ENCODE results near the gene SORCS2.

Gene SORCS2

DNA sequence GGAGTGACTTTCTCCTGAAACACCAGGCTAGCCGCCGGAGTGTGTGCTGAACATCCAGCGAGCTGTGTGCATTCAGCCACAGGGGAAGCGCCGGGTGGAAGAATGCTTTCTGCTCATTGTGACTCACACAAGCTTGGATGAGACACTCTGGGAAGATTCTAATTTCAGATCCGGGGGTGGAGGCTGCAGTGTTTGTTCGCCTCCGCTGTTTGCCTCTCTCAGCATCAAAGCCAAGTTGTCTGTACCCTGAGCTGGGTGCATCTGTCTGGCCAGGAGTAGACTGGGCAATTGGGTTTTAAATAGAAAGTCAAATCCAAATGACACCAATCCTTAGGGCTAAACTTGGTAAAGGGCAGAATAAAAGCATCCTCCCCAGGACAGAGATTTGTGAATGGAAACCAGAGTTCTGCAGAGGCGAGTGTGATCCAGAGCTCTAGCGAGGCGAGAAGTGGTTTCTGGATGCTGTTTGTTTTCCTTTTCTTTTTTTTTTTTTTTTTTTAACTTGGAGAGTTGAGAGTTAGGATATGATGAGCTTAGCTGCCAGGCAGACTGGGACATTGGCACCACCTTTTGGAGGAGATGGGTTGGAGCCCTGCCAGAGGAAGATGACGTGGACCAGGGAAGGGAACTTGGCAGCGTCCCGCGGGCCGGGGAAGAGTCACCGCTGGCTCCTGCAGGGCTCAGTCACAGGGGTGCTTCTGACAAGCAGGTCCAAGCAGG, 438.4 kb downstream of the SORCS2 start:
- no peak for DNase-seq

DNA sequence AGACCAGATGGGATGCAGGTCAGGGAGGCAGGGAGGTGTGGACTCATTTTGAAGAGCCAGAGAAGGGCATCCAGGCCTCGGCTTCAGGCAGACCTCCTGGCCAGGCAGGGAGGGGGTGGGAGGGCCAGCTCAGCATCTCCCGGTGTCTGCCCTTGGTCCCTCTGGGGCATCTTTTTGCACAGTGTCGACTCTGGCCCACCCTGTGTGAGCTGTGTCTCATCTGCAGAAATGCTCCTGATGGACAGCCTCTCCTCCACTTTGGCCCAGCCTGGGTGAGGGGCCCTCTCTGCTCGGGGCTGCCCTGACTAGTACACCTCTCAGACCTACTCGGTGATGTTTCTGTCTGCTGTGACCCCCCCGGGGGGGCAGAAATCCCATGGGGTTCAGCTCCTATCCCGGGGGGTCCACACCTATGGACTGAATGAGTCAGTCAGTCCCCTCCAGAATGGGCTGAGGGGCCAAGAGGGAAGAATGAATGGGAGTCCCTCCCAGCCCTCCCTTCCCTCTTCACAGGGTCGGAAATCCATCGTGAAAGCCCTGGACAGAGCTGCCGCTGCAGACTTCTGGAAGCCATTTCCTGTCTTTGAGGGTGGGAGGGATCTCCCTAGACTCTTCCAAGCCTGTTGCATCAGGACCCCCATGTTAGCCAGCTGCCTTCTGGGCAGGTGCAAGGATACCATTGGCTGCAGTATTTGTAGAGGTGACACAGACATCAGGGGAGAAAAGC, 439.1 kb downstream of the SORCS2 start:
- no peak for DNase-seq

DNA sequence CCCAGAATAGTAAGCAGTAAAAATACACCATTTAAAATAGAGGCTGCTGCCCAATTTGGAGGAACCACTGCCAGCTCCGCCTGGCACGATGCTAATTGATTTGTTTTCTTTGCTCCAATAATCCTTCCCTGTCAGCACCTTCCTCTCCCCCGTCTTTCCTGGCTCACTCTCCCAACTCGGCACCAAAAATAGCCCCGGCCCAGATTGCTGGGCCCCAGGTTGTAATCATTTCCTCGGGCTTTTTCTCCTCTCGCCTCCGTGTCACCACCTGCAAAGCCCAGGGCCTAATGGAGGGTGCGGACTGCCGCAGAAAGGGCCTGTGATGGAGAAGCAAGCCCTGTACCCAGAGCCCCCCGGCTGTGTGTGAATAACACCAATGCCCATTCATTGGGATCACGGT, 440.0 kb downstream of the SORCS2 start:
- DNase-seq: no peak

DNA sequence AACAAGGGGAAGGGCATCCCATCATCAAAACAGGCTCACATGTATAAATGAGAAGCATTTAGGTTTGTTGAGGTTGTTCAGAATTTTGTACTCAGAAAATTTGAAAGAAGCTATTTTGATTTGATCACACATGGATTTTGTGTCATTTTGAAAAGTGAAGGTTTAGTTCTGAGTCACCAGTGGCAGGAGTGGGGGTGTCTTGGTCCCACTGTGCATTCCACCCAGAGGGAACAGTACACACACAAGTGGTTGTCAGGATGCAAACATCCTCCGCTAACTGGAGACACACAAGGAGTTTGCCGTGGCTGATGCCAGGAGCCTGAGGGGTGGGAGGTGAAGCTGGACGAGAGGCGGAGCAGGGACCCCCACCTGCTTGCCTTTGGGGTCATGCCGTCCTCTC, 440.6 kb downstream of the SORCS2 start:
- no peak for DNase-seq

DNA sequence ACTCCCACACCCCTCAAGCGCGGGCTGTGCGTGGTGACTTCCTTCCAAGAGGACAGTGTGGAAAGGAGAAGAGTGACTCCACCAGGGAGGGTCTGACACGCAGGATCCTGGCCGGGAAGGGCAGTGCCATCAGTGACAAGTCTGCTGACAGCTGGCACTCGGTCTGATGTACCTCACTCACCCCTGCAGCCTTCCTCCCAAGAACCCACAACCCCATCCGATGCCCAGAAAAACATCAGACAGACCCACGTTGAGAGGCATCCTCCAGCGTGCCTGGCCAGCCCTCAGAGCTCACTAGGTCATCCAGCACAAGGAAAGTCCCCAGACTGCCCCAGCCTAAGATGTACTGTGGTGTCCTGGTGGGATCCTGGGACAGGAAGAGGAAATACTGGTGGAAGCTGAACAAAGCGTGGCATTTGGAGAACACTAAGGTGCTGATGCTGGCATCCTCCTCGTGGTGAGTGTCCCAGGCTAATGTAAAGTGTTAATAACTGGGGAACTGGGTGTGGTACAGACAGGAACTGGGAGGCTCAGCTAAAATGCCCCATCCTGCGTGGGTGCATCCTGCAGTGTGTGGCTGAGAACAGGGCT, 442.4 kb downstream of the SORCS2 start:
- no peak for DNase-seq

DNA sequence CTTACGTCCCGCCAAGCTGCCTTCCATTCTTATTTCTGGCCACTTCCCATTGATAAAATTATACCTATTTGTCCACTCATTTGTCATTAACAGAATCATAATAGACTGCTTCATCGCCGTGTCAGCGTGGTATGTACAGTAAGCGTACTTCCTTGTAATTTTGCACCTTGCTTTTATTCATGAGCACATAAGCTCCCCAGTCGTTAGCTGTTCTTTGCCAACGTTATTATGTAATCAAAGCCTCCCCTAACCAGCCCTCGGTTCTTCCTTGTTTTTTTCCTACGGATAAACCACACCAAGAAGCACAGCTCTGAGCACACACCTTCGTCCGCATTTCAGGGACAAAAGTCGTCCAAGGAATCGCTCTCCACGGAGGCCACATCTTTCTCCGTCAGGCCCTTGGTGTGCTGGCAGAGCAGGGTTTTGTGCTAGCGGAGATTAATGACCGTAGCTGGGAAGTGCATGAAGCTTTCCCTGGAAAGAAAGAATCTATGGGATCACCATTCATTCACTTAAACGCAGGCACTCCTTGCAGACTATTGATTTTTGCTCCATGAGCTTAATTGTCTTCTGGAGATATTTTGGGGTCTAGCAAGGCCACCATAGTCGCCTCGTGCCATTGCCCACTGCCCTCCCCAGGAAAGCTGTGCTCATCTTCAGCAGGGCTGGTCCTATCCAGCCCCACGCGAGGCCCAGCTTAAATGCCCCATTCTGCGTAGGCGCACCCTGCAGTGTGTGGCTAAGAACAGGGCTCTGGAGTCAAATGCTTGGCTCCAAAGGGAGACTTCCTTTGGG, 443.3 kb downstream of the SORCS2 start:
- DNase-seq: no peak

DNA sequence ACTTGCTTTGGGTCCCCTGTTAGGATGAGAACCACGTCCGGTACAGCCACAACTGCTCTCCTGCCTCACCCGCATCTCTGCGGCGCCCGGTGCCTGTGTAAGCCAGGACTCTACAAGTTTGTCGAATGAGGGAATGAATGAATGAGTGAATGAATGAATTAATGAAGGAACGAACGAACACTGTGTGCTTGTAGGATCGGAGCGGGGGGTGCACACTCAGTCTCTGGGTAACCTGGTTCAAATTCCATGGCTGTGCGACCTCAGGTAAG, 443.8 kb downstream of the SORCS2 start:
- DNase-seq: no peak

DNA sequence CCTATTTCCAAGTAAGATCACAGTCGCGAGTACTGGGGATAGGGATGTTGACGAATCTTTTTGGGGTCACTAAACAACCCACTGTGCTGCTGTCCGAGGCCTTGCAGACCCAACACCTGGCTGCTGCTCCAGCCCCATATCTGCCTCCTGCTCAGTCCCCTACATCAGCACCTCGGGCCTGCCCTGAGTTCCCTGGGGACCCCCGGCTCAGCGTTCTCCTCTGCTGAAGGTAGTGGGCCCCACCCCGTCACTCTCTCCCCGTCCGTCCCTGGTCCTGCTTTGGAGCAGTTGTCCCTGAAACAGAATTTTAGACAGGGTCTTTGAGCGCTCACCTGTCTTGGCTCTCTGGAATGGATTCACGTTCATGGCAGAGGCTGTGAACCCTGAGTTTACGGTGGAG, 444.8 kb downstream of the SORCS2 start:
- no peak for DNase-seq

DNA sequence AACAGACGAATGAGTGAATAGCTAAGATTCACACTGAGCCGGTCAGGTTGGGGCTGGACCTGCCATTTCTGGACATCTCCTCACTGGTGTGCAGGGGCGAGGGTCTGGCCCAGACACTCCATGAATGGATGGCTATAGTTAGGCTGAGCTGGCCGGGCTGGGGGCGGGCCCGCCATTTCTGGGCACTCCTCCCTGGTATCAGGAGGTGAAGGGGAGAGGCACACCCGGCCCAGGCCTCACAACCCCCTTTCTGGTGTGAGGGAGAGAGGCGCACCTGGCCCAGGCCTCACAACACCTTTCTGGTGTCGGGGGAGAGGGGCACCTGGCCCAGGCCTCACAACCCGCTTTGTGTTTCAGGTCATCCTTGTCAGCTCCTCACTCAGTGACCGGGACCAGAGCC, 445.6 kb downstream of the SORCS2 start:
- no peak for DNase-seq

DNA sequence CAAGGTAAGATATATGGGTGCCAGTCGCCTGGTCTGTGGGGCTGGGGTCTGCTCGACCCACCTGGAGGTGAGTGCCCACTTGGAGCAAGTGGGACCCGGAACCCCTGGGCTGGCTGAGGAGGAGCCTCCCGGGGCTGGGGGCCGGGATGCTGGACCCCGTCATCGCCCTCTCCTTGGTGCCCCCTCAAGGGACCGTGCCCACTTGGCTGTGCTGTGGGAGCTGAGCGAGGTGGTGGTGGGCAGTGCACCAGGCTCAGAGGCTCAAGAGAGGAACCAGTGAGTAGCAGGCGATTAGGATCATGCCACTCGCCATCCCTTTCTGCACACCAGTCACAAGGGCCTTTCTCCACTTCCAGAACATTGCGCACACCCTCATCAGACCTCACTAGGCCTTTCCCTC, 446.2 kb downstream of the SORCS2 start:
- no peak for DNase-seq

DNA sequence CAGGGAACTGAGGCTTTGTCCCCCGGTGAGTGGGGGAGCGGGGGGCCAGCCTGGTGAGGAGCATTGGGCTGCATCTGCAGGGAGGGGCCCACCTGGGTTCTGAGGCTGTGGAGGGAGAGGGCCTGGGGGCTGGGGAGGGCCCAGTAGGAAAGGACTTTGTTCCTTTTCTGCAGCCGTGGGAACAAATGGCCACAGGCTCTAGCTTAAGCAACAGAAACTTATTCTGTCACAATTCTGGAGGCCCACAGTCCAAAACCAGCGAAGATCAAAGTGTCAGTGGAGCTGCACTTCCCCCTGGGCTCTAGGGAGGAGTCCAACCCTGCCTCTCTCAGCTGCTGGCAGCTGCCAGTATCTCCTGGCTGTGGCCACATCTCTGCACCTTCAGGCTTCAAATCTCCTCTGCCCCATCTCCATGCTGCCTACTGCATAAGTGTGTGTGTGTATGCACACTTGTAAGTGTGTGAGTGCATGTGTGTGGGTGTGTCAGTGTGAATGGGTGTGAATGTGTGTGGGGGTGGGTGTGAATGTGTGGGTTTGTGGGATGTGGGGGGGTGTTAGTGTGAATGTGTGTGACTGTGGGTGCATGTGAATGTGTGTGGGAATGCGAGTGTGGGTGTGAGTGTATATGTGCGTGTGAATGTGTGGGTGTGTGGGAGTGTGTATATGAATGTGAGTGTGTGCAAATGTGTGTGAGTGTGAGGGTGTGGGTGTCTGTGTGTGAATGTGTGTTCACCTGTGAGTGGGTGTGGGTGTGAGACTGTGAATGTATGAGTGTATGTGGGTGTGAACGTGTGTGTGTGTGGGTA, 446.8 kb downstream of the SORCS2 start:
- DNase-seq: no peak

DNA sequence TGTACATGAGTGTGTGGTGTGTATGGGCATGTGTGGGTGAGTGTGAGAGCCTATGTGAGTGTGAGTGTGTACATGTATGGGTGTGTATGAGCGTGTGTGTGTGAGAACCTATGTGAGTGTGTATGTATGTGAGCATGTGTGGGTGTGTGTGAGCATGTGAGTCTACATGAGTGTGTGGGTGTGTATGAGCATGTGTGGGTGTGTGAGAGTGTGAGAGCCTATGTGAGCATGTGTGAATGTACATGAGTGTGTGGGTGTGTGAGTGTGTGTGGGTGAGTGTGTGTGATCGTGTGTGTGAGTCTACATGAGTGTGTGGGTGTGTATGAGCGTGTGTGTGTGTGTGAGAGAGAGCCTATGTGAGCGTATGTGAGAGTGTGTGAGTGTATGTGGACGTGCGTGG, 447.8 kb downstream of the SORCS2 start:
- no peak for DNase-seq

DNA sequence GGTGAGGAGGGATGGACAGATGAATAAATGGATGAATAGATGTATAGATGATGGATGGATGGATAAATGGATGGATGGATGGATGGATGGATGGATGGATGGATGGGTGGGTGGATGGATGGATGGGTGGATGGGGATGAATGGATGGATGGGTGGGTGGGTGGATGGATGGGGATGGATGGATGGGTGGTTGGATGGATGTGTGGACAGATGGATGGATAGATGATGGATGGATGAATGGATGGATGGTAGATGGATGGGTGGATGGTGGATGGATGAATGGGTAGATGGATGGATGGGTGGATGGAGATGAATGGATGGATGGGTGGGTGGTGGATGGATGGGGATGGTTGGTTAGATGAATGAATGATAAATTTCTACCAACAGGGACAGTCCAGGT, 449.4 kb downstream of the SORCS2 start:
- DNase-seq: no peak

DNA sequence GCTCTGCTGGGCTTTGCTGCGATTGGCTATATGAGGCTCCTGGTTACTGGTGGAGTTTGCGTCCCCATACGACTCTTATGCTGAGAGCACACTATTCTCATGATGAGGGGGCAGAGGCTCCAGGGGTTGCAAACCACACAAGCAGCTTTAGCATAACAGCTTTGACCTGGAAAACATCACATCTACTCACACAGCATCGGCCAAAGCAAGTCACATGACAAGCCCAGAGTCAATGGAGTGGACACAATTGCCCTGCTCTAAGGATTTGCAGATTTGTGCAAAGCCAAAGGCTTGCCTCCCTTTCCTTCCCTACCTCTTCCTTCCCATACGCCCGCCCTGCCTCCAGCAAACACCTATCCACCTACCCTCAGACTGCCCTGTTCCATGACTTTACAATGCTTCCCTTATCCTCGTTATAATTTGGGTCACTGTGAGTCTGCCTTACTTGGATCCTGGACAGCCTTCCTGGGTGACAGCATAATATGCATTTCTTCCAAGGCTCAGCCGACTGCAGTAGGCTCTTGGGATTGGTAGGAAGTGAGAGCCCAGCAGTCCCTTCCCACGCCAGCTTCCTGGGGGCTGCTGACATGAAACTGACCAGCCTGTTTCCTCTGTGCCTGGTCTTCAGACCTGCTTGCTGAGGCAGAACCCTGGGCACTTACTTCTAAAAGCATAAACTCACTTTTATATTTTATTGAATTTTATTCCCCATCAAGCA, 450.6 kb downstream of the SORCS2 start:
- DNase-seq: no peak

DNA sequence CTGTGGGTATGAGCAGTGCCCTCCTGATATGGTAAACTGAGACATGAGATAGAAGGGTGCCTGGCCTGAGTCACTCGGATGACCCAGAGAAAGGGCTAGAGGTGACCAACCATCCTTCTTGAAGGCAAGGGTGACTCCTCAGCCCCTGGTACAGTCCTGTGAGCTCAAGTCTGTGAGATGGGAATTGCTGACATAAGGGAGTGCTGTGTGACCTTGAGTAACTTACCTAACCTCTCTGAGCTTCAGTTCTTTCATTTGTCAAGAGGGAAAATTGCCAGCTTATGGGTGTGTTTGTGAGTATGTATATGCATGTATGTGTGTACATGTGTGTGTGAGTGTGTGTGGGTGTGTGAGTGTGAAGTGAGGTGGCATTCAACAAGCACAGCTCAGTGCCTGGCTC, 452.8 kb downstream of the SORCS2 start:
- DNase-seq: no peak

DNA sequence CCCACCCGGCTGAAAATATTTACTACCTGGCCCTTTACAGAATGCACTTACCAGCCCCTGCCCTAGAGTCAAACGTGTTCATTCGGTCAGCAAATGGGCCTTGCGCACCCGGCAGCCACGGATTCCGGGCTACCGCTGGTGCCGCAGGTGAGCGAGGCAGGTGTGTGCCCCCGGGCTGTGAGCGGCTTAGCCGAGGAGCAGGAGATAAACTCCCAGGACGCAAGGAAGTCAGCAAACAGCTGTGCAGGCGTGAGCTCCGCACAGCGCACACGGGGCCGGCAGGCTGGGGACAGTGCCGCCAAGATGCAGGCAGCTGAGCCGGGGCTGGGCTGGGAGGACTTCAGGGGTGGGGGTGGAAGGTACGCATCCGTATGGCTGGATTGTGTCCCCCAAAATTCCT, 453.6 kb downstream of the SORCS2 start:
- no peak for DNase-seq

DNA sequence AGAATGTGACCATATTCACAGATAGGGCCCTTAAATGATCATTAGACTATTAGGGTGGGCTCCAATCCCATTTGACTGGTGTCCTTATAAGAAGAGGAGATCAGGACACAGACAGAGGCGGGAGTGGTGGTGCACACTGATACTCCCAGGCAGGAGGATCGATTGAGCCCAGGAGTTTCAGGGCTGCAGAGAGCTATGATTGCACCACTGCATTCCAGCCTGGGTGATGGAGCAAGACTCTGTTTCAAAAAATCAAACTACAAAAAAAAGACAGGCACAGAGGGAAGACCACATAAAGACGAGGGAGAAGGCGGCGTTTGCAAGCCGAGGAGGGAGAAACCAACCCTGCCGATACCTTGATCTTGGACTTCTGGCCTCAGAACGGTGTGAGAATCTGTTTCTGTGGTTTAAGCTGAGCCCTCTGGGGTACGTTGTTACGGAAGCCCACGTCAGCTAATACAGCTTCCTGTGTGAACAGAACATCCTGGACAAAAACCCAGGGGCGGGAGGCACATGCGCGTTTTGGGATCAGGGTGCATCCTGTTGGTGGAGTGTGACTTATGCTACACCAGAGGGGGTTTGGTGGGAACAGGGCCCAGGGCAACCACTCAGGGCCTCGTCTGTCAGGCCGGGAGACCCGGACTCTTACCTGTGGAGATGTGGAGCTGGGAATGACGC, 454.2 kb downstream of the SORCS2 start:
- DNase-seq: no peak

DNA sequence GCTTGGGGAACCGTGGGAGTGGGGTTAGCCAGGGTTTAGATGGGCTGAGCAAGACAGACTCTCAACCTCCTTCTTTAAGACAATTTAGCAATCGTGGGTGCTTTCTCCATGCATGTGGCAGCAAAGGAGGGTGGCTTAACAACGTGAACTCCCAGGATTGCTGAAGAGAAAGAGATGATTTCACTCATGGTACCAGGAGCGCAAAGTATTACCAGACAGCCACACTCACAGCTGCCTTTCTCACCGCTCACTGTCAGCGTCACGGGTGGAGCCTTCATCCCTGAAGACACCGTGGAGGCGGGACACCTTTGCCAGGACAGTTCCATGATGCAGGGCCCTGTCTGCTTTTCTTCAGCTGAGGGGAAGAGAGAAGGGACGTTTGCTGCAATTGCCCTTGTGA, 454.8 kb downstream of the SORCS2 start:
- no peak for DNase-seq

DNA sequence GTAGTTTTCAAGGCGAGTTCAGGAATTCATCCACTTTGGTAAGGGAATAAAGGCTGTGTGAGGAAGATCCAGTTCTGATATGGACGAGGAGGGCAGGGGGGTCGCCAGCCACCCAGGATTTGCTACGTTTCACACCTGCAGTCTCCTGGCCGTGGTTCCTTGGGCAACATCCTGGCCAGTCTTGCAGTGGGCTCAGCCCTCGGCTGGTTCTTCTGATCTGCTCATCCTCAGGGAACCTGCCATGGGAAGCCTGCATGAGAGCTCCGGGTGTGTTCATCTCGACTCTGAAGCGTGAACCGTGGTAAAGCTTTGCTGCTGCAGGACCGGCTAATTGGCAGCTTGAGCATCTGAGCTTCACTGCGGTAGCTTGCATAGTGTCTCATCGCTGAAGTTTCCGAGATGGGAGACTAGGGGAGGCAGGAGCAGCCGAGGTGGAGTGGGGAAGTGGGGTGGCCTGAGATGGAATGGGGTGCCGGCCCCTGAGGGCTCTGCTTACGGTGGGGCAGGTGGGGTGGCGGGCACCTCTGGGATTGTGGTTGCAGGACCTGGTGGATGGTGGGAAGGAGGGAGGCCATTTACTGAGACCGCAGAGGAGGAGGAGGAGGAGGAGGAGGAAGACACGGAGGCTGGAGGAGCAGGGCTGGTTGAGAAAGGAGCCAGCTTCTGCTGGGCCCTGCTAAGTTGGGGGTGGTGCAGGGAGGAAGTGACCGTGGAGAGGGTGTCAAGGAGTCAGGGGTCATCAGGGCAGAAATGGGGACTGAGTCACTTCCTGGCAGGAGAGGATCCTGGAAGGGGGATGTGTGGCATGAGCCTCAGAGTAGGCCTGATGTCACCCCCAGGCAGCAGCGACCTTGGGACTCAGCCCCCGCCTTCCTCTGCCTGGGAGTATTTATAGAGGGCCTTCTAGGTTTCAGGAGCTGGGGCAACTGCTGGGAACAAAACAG, 455.5 kb downstream of the SORCS2 start:
- DNase-seq: no peak
